DND-41 (cell line): ENCODE results near the gene BNC2.

Experiments
- ATAC-seq: fragments of 200-7000 bp; cut with Tn5 transposase; 3 replicates; pipeline ENCODE4 v1.9.1; 2021; ENCODE audit warnings: low read depth; ENCODE audit not compliant: insufficient read depth
- DNase-seq: peaks from one replicate; pipeline ENCODE4 v3.0.0-alpha.2; 2020
- H2AFZ ChIP-seq: 2 replicates; pipeline ENCODE4 v1.6.0; 2012; ENCODE audit warnings: low read depth, low read length
- H3K27ac ChIP-seq: 2 replicates; pipeline ENCODE4 v1.5.1; 2012; ENCODE audit warnings: low read length, inconsistent platforms
- H3K27me3 ChIP-seq: fragments of 200-600 bp; sonication (generic); 2 replicates; pipeline ENCODE4 v1.6.0; 2012; ENCODE audit warnings: low read length, mild to moderate bottlenecking, inconsistent platforms; ENCODE audit not compliant: insufficient read depth, poor library complexity
- H3K36me3 ChIP-seq: 2 replicates; pipeline ENCODE4 v1.5.1; 2012; ENCODE audit warnings: low read length, inconsistent platforms; ENCODE audit not compliant: insufficient read depth
- H3K4me1 ChIP-seq: 2 replicates; pipeline ENCODE4 v1.5.1; 2012; ENCODE audit warnings: mild to moderate bottlenecking, low read length; ENCODE audit not compliant: insufficient read depth
- H3K4me2 ChIP-seq: 2 replicates; pipeline ENCODE4 v1.6.0; 2012; ENCODE audit warnings: mild to moderate bottlenecking, moderate library complexity, low read length, inconsistent platforms; ENCODE audit not compliant: insufficient read depth
- H3K4me3 ChIP-seq, 2 experiments: fragments of 200-600 bp in 1 of 2; shearing (Covaris generic) in 1 of 2; 2 replicates each; pipeline ENCODE4 v1.5.1; 2012 to 2016; ENCODE audit warnings: inconsistent platforms in 2 of 2, low read length in 2 of 2, mild to moderate bottlenecking in 2 of 2, low read depth in 1 of 2, moderate library complexity in 1 of 2
- H3K79me2 ChIP-seq: 2 replicates; pipeline ENCODE4 v1.6.0; 2012; ENCODE audit warnings: low read length, inconsistent platforms; ENCODE audit not compliant: insufficient read depth
- H3K9ac ChIP-seq: 2 replicates; pipeline ENCODE4 v1.6.0; 2012; ENCODE audit warnings: low read depth, mild to moderate bottlenecking, inconsistent platforms, low read length, moderate library complexity
- H3K9me3 ChIP-seq: 2 replicates; pipeline ENCODE4 v1.5.1; 2012; ENCODE audit warnings: low read length, moderate library complexity, mild to moderate bottlenecking, inconsistent platforms; ENCODE audit not compliant: insufficient read depth, severe bottlenecking
- H4K20me1 ChIP-seq: 2 replicates; pipeline ENCODE4 v1.6.0; 2012; ENCODE audit warnings: low read length; ENCODE audit not compliant: insufficient read depth
- CTCF ChIP-seq: IDR thresholded peaks from 2 replicates; pipeline ENCODE4 v1.5.1; 2012; ENCODE audit warnings: borderline replicate concordance, low read length, moderate library complexity, mild to moderate bottlenecking; ENCODE audit not compliant: poor library complexity, severe bottlenecking; ENCODE audit errors: extremely low read depth
- EZH2 ChIP-seq: IDR thresholded peaks from 3 replicates; pipeline ENCODE4 v1.6.1; 2012; ENCODE audit warnings: borderline replicate concordance, low read depth, mild to moderate bottlenecking, moderate library complexity, low read length, inconsistent platforms; ENCODE audit not compliant: severe bottlenecking

BNC2 gene

GRCh38 chr9:16768816-16769215, 101.7 kb downstream of the BNC2 start:
- H3K4me2 ChIP-seq = no peak overlapping the region
- no peaks in the 10 kb centered on the region for H3K9me3 ChIP-seq
- H3K9ac ChIP-seq = no peak overlapping the region

GRCh38 chr9:16767366-16767765, 103.1 kb downstream of the BNC2 start:
- Histone ChIP-seq H3K9ac (no peak overlapping the region), H4K20me1 (no peaks in the 10 kb centered on the region), H3K9me3 (no peaks in the 10 kb centered on the region), H3K4me1 (no peaks in the 10 kb centered on the region), H3K4me3 (no peak overlapping the region), H3K27me3 (no peaks in the 10 kb centered on the region), H3K4me2 (no peak overlapping the region), H3K79me2 (no peaks in the 10 kb centered on the region), H2AFZ (no peak overlapping the region), H3K36me3 (no peaks in the 10 kb centered on the region), H3K27ac (no peak overlapping the region)
- ATAC-seq (no peak), DNase-seq (no peak)
- TF ChIP-seq CTCF (no peak), EZH2 (no peak)

More at GRCh38 chr9:16768816-16769215, 101.7 kb downstream of the BNC2 start:
- H3K4me1 ChIP-seq = no peaks in the 10 kb centered on the region
- H3K27ac ChIP-seq = no peak overlapping the region
- no peaks in the 10 kb centered on the region for H3K27me3 ChIP-seq
- H3K36me3 ChIP-seq = no peaks in the 10 kb centered on the region
- DNase-seq (no peak), ATAC-seq (no peak)
- TF ChIP-seq CTCF (no peak), EZH2 (no peak)
- H2AFZ ChIP-seq = no peak overlapping the region
- H3K79me2 ChIP-seq = no peaks in the 10 kb centered on the region
- H3K4me3 ChIP-seq = no peak overlapping the region
- no peaks in the 10 kb centered on the region for H4K20me1 ChIP-seq

DNA sequence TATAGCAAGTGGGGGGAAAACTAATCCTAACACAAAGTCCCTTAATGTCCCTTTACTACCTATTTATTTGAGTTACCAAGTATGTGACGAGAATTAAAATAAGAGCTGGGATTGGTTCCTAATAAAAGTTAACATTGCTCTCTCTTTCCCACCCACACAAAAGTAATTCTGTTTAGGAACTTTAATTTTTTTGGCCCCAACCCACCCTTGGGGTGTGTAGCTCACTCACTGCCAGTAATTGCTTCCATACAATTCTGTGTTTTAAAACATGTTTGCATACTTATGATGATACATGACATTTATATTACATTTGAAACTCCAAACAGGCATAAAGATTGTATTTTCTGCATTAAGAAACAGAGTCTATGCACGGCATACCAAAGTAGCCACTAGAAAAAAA, 106.5 kb downstream of the BNC2 start:
- no peak for TF ChIP-seq EZH2
- no peak for TF ChIP-seq CTCF
- H3K27me3 ChIP-seq = no peaks in the 10 kb centered on the region
- no peaks in the 10 kb centered on the region for H4K20me1 ChIP-seq
- no peaks in the 10 kb centered on the region for H3K9me3 ChIP-seq
- no peaks in the 10 kb centered on the region for H3K4me1 ChIP-seq
- H3K9ac ChIP-seq = no peak overlapping the region
- H3K4me2 ChIP-seq = no peak overlapping the region
- H2AFZ ChIP-seq = no peak overlapping the region
- H3K4me3 ChIP-seq = no peak overlapping the region
- DNase-seq = no peak
- ATAC-seq = no peak
- H3K27ac ChIP-seq = no peak overlapping the region
- no peaks in the 10 kb centered on the region for H3K79me2 ChIP-seq
- no peaks in the 10 kb centered on the region for H3K36me3 ChIP-seq

GRCh38 chr9:16755467-16756160, 114.9 kb downstream of the BNC2 start:
- no peaks in the 10 kb centered on the region for H3K9me3 ChIP-seq
- TF ChIP-seq EZH2 (no peak), CTCF (no peak)
- no peaks in the 10 kb centered on the region for H3K79me2 ChIP-seq
- DNase-seq = no peak
- H3K9ac ChIP-seq = no peak overlapping the region
- H3K27ac ChIP-seq = no peak overlapping the region
- no peak overlapping the region for H2AFZ ChIP-seq
- H3K4me1 ChIP-seq = no peaks in the 10 kb centered on the region
- no peaks in the 10 kb centered on the region for H3K36me3 ChIP-seq
- no peaks in the 10 kb centered on the region for H3K27me3 ChIP-seq
- no peak overlapping the region for H3K4me3 ChIP-seq
- no peak overlapping the region for H3K4me2 ChIP-seq
- ATAC-seq = no peak
- no peaks in the 10 kb centered on the region for H4K20me1 ChIP-seq
